ENCODE measurements around the gene SEC63. TPM values are rescaled to one million over a fixed set of nuclear protein-coding genes. Genes with fewer than 3 reads are reported as not detected.

Gene SEC63
- total and polyA plus RNA-seq, 2 of the 4 experiments (the other 2 are of a cell fraction), result 8.6 to 22.4 TPM

DNA sequence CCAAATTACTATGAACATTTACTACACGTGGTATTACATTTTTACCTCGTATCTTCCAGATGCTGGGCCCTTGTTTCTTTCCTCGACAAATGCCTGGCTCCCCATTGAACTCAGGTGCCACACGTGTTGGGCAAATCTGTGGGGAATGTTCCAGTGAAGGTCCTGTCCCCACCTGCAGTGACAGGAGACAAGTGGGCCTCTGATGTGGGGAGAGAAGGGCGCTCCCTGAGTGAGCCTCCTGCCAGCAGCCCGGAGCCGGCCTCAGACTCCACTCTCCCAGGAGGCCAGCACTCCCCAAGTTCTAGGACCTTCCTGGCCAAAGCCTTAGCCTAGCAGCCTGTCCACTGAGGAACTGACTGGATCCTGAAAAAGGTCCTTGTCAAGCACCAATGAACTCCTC, 112.2 kb downstream of the SEC63 start:
- no peak overlapping the region for H3K27ac ChIP-seq (ENCODE audit: insufficient read depth, low read length)
- H4K5ac ChIP-seq (ENCODE audit: low read depth, low read length), result no peak overlapping the region
- no peak overlapping the region for H2BK120ac ChIP-seq (ENCODE audit: low read depth, low read length)
- H4K8ac ChIP-seq (ENCODE audit: low read depth in 2 of 2, low read length in 2 of 2), result no peak overlapping the region
- POLR2A ChIA-PET (ENCODE audit: unreplicated experiment), result interaction anchor here (0.6 kb wide), 1 partner anchor 16 kb away, joined by 3 read pairs; no protein-coding TSS in a partner anchor
- H3K18ac ChIP-seq (ENCODE audit: low read depth, low read length), result no peak overlapping the region
- CTCF ChIA-PET, result interaction anchor here (0.7 kb wide), 1 partner anchor 161 kb away, joined by 5 read pairs; no protein-coding TSS in a partner anchor
- no peaks in the 10 kb centered on the region for H3K4me1 ChIP-seq (ENCODE audit: control insufficient read depth, insufficient read depth, low read length)
- BruUV-seq (replicated peaks), result no TSS peak
- H2AK9ac ChIP-seq (replicated peaks; ENCODE audit: low read depth, low read length, poor library complexity), result no peak overlapping the region
- DNase-seq (no peak), ATAC-seq (ENCODE audit: low read depth) (no peak)
- peaks cover 7% of the 10 kb centered on the region for H3K27me3 ChIP-seq (ENCODE audit: control insufficient read depth, insufficient read depth, low read length)
- H3K9me1 ChIP-seq (ENCODE audit: insufficient read depth, low read length), result peaks cover 3% of the 10 kb centered on the region; the same call in 1 of the 2 replicates
- no peak overlapping the region for H2AFZ ChIP-seq (replicated peaks; ENCODE audit: low read length, poor library complexity)
- no peaks in the 10 kb centered on the region for H4K20me1 ChIP-seq (ENCODE audit: insufficient read depth, low read length)
- no peak overlapping the region for H2AK5ac ChIP-seq (ENCODE audit: low read depth, low read length)
- H3K36me3 ChIP-seq (ENCODE audit: control insufficient read depth, insufficient read depth, low read length), result no peaks in the 10 kb centered on the region
- no peaks in the 10 kb centered on the region for H3K9me3 ChIP-seq (ENCODE audit: control insufficient read depth, insufficient read depth, low read length)
- intact Hi-C loops (cut with micrococcal nuclease) (loop anchor here (5.0 to 10.0 kb wide), 3 partner anchors 353 to 713 kb away; partner anchors contain the start of gene SOBP), dilution Hi-C loops (cut with HindIII; ENCODE audit: low sequenced_read_pairs, unreplicated experiment) (no loop called here), in situ Hi-C loops (cut with MboI; ENCODE audit: low sequenced_read_pairs) (loop anchor here (5.0 to 25.0 kb wide), 3 partner anchors 173 to 658 kb away; partner anchors contain the start of gene SOBP)
- H3K4ac ChIP-seq (ENCODE audit: low read depth, low read length), result no peak overlapping the region
- H3K9ac ChIP-seq (ENCODE audit: low read depth, low read length), result no peak overlapping the region
- H3K4me3 ChIP-seq (ENCODE audit: insufficient read depth, low read depth, low read length), result no peak overlapping the region
- H2BK15ac ChIP-seq (ENCODE audit: low read depth, low read length), result no peak overlapping the region
- 87% methylated on average over 3 of the region's 7 CpGs; no CpG with 5 or more reads in 1 of the 2 experiments for WGBS, 2 experiments (ENCODE audit: extremely low coverage in 2 of 2, insufficient read length in 1 of 2)
- TF ChIP-seq USF2 (IDR thresholded peaks at IDR 0.05; ENCODE audit: low read depth, low read length) (no peak), FOS (IDR thresholded peaks at IDR 0.05; ENCODE audit: low read depth, low read length) (no peak), MAFK (IDR thresholded peaks at IDR 0.05; ENCODE audit: low read depth, low read length) (no peak), CEBPB (IDR thresholded peaks at IDR 0.05; ENCODE audit: low read depth, low read length) (no peak), MAZ (IDR thresholded peaks at IDR 0.05; ENCODE audit: borderline replicate concordance, low read depth, low read length) (no peak), BHLHE40 (IDR thresholded peaks at IDR 0.05; ENCODE audit: low read depth, low read length) (no peak), MXI1 (IDR thresholded peaks at IDR 0.05; ENCODE audit: borderline replicate concordance, low read depth, low read length) (no peak), CTCF (conservative IDR thresholded peaks at IDR 0.05; ENCODE audit: low read depth, low read length) (no peak), NFE2L2 (IDR thresholded peaks at IDR 0.05; ENCODE audit: low read depth, low read length) (no peak), RAD21 (IDR thresholded peaks at IDR 0.05; ENCODE audit: low read length) (no peak), POLR2A (IDR thresholded peaks at IDR 0.05; ENCODE audit: low read depth, low read length) (no peak), SMC3 (IDR thresholded peaks at IDR 0.05; ENCODE audit: low read depth, low read length) (no peak), RCOR1 (IDR thresholded peaks at IDR 0.05; ENCODE audit: insufficient replicate concordance, low read length) (no peak), CHD1 (IDR thresholded peaks at IDR 0.05; ENCODE audit: low read depth, low read length) (no peak), RFX5 (IDR thresholded peaks at IDR 0.05; ENCODE audit: low read depth, low read length) (no peak)
- TF ChIP-seq, protein P1, sequence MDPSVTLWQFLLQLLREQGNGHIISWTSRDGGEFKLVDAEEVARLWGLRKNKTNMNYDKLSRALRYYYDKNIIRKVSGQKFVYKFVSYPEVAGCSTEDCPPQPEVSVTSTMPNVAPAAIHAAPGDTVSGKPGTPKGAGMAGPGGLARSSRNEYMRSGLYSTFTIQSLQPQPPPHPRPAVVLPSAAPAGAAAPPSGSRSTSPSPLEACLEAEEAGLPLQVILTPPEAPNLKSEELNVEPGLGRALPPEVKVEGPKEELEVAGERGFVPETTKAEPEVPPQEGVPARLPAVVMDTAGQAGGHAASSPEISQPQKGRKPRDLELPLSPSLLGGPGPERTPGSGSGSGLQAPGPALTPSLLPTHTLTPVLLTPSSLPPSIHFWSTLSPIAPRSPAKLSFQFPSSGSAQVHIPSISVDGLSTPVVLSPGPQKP (IDR thresholded peaks at IDR 0.05; ENCODE audit: borderline replicate concordance, low read depth, low read length), result no peak
- no peak overlapping the region for H4K91ac ChIP-seq (ENCODE audit: insufficient read depth, low read depth, low read length)
- H3K23ac ChIP-seq (ENCODE audit: low read depth, low read length), result no peak overlapping the region
- no peak overlapping the region for H3K56ac ChIP-seq (ENCODE audit: extremely low read depth, insufficient read depth, low read length)
- H3K4me2 ChIP-seq (ENCODE audit: low read depth, low read length), result no peak overlapping the region
- H2BK20ac ChIP-seq (ENCODE audit: low read depth, low read length), result no peak overlapping the region
- no peaks in the 10 kb centered on the region for H3K79me1 ChIP-seq (ENCODE audit: low read depth in 1 of 2, low read length in 2 of 2)
- no peak overlapping the region for H3K14ac ChIP-seq (replicated peaks; ENCODE audit: low read depth, low read length)
- H2BK5ac ChIP-seq (ENCODE audit: low read depth, low read length, poor library complexity, severe bottlenecking), result no peak overlapping the region
